ENCODE measurements around the gene SSTR1. TPM values are rescaled to one million over a fixed set of nuclear protein-coding genes. Genes with fewer than 3 reads are reported as not detected.

SSTR1 gene
- polyA plus RNA-seq, 2 of the 4 experiments (the other 2 are of a cell fraction) = not detected

- WGBS (ENCODE audit: missing lambda C conversion rate) = 23% methylated on average over 5 of the region's 5 CpGs
- POLR2A ChIA-PET = no interaction called here
- ATAC-seq = no peak
- Histone ChIP-seq H3K9me3 (0 out of 3 replicates have a peak, but pooled peaks cover 9% of the 10 kb centered on the region), H3K4me2 (no peak overlapping the region), H3K4me3 (no peak overlapping the region), H3K27ac (no peak overlapping the region), H3K4me1 (no peaks in the 10 kb centered on the region)
- CTCF ChIA-PET = interaction anchor here (1.7 to 2.1 kb wide), 2 partner anchors 8 to 302 kb away, joined by 4 to 8 read pairs; no protein-coding TSS in a partner anchor
- FAIRE-seq = no peak
- DNase-seq (ENCODE audit: low read depth in 1 of 2, low spot score in 1 of 2) = no peak
- TF ChIP-seq MAX (IDR thresholded peaks at IDR 0.05) (no peak), ELK1 (IDR thresholded peaks at IDR 0.05; ENCODE audit: low read depth, low read length) (no peak), CBX8 (IDR thresholded peaks at IDR 0.05) (no peak), SMC3 (IDR thresholded peaks at IDR 0.05) (no peak), HOXA7 (CRISPR knock-in tag; IDR thresholded peaks at IDR 0.05) (no peak), CBX2 (IDR thresholded peaks at IDR 0.05; ENCODE audit: borderline replicate concordance, low read depth) (no peak), CTCF (IDR thresholded peaks at IDR 0.05) (no peak), ZNF302 (CRISPR knock-in tag; IDR thresholded peaks at IDR 0.05) (no peak), FOSB (CRISPR knock-in tag; IDR thresholded peaks at IDR 0.05) (no peak), CHD4 (IDR thresholded peaks at IDR 0.05; ENCODE audit: borderline replicate concordance) (no peak), MYC (IDR thresholded peaks at IDR 0.05; ENCODE audit: borderline replicate concordance, low read length) (no peak), ZSCAN20 (CRISPR knock-in tag; IDR thresholded peaks at IDR 0.05) (no peak), HEYL (CRISPR knock-in tag; IDR thresholded peaks at IDR 0.05) (no peak), GATA3 (IDR thresholded peaks at IDR 0.05; ENCODE audit: borderline replicate concordance) (no peak), JUN (IDR thresholded peaks at IDR 0.05) (no peak), BCL3 (IDR thresholded peaks at IDR 0.05) (no peak), USF2 (IDR thresholded peaks at IDR 0.05) (no peak), NPAS2 (CRISPR knock-in tag; IDR thresholded peaks at IDR 0.05; ENCODE audit: borderline replicate concordance) (no peak), CHD2 (IDR thresholded peaks at IDR 0.05; ENCODE audit: low read length, partially characterized antibody) (no peak), RFX5 (IDR thresholded peaks at IDR 0.05) (no peak)
These were observed 2.4 kb upstream of the SSTR1 start for GRCh38 chr14:38205119-38205813.

GRCh38 chr14:38205949-38206665 lies 1.6 kb upstream of the SSTR1 start:
- Histone ChIP-seq H3K9me3 (0 out of 3 replicates have a peak, but pooled peaks cover 9% of the 10 kb centered on the region), H3K4me3 (no peak overlapping the region), H3K4me2 (no peak overlapping the region), H3K27ac (no peak overlapping the region), H3K4me1 (no peaks in the 10 kb centered on the region)
- 18% methylated on average over 5 of the region's 5 CpGs for WGBS (ENCODE audit: missing lambda C conversion rate)
- CTCF ChIA-PET = interaction anchor here (2.1 kb wide), 1 partner anchor 9 kb away, joined by 8 read pairs; no protein-coding TSS in a partner anchor
- TF ChIP-seq CEBPB (IDR thresholded peaks at IDR 0.05) = no peak
- no peak for TF ChIP-seq HES2 (IDR thresholded peaks at IDR 0.05)
- TF ChIP-seq MYC (IDR thresholded peaks at IDR 0.05; ENCODE audit: borderline replicate concordance, low read length) = no peak
- no peak for TF ChIP-seq BHLHE40 (IDR thresholded peaks at IDR 0.05; ENCODE audit: low read depth, low read length)
- no peak for TF ChIP-seq EHF (CRISPR knock-in tag; IDR thresholded peaks at IDR 0.05)
- no peak for TF ChIP-seq CBX8 (IDR thresholded peaks at IDR 0.05)
- TF ChIP-seq MAFK (IDR thresholded peaks at IDR 0.05; ENCODE audit: partially characterized antibody) = no peak
- no peak for TF ChIP-seq HMGXB4 (CRISPR knock-in tag; IDR thresholded peaks at IDR 0.05; ENCODE audit: borderline replicate concordance)
- TF ChIP-seq GATA3 (IDR thresholded peaks at IDR 0.05; ENCODE audit: borderline replicate concordance) = no peak
- POLR2A ChIA-PET = no interaction called here
- ATAC-seq (no peak), DNase-seq (ENCODE audit: low read depth in 1 of 2, low spot score in 1 of 2) (no peak), FAIRE-seq (no peak)

Measured in A549 (cell line).